Left lobe of liver (tissue), 2 donors: Measurements from ENCODE around the gene CFAP100. TPM values are rescaled to one million over a fixed set of nuclear protein-coding genes. Genes with fewer than 3 reads are reported as not detected.

Experiments used
- ATAC-seq: fragments of 200-7000 bp; cut with Tn5 transposase; one replicate; pipeline ENCODE4 v1.9.1; 2020; ENCODE audit warnings: mild to moderate bottlenecking, moderate library complexity
- DNase-seq: peaks from one replicate; pipeline ENCODE4 v3.0.0-alpha.2; 2020; ENCODE audit warnings: low spot score
- total RNA-seq: library from RNA; stranded (reverse); gene quantifications from one replicate; pipeline ENCODE4 v1.2.1, GENCODE V29; 2021
- donor health status: DM: no; HTN: no; CAD: no; lungs with moderate emphysema.
- donor health status: DM: no; HTN: yes; CAD: no.

The CFAP100 gene
- total RNA-seq, 1 donor from 2014 or later = not detected

DNA sequence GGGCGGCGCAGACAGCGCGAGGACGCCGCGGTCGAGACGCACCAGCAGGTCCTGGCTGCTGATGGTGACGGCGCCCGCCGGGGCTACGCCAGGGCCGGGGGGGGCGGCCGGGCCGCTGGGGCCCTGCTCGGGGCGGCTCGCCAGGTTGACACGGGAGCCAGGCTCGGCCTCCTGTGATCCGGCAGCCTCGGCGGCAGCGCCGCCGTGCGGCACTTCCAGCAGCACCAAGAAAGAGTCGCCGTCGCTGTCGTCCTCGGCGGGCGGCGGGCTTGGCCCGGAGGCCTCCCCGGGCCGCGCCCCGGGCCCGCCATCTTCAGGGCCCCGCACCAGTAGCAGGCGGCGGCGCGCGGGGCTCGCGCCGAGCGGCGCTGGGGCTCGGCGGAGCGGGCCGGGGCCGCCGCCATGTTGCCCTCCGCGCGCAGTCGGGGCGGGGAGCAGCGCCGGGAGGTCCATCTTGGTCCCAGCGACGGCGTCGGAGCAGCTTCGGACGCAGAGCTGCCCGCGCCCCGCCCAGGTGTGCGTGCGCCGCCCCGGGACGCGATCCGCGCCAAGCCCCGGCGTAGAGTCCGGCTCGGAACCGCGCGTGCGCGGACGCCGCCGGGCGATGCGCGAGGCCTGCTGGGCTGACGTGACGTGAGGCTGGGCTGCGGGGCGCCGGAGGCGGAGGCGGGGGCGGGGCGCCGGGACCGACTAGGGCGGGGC lies 80.9 kb downstream of the CFAP100 start, which contains the start of gene ZXDC:
ZXDC (minus strand) TSS at position 479 of the 702 bp plus-strand sequence; CDS start at position 453, 26 bp downstream.
- ATAC-seq (peak; percentile 69), DNase-seq (peak; percentile 98)

DNA sequence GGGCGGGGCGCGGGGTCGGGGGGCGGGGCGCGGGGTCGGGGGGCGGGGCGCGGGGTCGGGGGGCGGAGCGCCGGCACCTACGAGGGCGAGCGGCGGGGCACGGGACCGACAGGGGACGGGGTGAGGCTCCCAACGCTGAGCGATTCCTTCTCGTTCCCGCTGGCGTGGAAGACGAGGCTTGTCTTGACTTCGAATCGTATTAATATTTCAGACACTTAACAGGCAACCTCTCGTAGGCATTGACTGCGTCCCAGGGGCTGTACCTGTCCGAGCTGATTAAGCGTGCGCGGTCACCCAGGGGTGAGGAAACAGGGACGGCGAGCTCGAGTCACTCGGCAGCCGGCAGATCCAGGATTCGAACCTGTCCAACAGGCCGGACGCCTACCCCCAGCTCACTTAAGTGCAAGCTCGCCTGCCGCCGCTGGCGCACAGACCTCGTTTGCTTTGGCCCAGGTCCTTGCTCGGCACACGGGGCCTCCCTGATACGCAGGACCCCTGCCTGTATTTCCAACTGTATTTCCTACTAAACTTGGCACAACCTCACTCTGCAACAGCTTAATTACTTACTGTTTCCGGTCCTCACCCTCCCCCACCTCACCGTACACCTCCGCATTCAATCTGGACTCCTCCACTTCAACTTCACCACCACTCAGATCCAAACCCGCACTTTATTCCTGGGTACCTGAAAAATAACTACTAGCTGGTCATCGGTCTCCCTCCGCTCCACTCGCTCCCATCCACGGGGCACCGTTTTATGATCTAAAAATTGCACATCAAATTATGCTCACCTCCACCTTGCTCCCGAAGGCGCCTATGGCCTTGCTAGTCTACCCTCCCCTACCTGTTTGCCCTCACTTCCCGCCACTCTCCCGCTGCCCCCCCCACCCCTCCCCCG lies 81.7 kb downstream of the CFAP100 start:
- ATAC-seq (peak; percentile 54), DNase-seq (peak; percentile 82)

DNA sequence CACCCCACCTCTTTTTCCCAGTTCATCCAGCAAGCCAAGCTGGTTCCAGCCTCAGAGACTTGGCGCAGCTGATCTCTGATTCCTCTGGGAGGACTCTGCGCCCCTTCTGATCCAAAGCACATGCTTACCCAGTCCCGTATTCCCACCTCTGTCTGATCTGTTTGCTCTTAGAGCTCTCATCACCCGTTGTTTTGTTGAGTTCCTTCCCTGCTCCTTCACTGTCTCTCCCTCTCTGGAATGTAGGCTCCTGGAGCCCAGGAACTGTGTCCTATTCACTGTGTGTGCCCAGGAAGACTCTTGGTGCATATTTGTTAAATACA lies 82.3 kb downstream of the CFAP100 start:
- no peak for DNase-seq
- ATAC-seq = no peak

DNA sequence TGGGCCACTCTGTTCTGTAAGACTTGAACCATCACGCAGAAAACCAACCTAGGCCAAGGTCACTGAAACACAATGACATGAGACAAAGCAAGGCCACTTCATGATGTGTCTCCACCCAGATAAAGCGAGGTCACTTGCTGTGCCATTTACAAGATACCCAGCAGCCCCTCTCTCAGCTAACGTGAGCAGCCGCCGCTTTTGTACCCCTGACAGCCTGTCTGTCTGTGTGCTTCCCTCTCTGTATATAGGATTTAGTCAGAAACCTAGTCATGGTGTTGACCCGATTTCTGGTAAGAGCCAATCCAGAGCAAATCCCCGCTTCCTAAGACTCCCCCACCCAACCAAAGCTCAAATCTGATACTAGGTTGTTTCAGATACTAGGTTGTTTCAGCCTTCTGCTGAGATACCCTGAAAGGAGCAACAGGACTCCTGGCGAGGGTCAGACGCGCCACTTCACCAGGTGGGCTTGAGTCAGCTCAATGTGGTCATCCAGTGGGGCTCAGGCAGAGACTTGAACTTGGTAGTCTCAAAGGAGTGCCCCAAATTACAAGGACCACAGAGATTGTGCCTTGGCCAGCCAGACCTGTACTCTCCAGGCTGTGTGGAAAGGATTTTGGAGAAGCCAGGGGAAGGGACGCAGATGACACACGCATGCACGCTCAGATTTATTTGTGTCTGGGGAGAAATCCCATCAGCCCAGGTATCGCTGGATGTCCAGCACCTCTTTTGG lies 84.0 kb downstream of the CFAP100 start:
- no peak for ATAC-seq
- DNase-seq = no peak

DNA sequence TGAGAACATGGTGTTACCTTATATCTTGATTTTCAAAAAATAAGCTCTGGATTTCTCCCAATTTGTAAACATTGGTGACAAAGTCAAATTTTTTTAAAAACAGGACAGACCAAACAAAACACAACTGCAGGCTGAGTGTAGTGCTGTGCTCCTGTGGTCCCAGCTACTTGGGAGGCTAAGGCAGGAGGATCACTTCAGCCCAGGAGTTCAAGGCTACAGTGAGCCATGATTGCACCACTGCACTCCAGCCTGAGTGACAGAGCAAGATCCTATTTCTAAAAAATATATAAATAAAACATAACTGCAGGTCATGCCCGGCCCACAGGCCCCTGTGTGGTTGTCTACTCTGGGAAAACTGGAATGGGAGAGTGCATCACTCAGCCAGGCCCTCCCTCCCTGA lies 84.9 kb downstream of the CFAP100 start:
- no peak for DNase-seq
- ATAC-seq = no peak

DNA sequence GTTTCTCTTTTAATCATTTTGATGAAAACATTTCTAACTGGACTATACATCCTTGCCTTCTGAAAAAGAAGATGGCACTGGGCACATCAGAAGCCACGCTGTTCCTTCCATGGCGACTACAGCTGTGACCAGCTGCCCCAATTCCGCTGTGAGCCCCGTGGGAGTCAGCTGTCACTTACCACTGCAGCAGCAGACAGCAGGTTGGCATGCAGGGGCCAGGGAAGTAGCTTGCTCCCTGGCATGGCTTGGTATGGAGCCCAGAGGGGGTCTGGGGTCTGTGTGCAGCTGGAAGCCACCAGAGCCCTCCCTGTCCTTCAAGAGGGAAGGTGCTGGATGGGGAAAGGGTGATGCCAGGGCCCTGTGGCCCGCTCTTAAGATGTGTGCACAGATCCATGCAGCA lies 85.5 kb downstream of the CFAP100 start:
- no peak for DNase-seq
- no peak for ATAC-seq

DNA sequence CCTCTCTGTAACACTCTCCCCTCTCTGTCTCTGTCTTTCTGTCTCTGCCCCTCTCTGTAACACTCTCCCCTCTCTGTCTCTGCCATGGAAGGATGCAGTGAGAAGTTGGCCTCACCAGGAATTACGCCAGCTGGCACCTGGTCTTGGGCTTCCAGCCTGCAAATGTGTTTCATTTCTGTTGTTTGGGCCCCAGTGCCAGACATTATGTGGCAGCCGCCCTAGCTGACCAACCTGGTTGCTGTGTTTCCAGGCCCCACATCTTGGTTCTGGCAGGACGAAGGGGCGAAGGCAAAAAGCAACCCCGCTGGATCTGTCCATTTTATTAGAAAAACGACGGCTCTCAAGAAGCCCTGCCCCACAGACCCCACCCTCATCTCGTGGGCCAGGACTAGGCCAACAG lies 86.2 kb downstream of the CFAP100 start:
- peak; percentile 82 for DNase-seq
- ATAC-seq = peak; percentile 45

DNA sequence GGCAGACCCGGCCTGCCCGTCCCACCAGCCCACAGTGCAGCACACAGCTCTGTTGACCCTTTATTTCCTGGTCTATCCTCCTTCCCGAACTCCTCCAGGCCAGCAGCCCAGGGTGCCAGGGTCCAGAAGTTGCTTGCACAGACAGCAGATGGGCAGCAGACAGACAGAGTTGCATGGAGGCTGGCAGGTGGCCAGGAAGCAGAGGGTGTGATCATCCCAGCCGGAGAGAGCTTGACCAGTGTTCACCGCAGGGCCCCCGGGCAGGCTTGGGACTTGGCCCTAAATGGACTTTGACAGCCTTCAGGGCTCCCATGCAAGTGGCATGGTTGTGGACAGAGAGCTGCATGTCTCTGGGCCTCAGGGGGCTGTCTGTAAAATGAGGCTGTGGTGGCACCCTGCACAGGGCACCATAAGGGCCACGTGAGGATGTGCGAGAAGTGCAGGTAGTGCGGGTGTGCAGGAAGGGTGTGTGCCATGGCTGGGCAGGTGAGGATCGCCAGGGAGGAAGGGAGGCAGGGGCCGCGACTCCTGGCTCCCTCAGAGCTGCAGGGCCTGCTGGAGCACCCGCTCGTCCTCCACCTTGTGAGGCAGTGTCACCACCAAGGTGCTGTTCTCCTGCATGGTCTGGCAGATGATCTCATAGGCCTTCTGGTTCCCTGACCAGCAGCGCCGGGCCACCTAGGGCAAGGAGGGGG lies 87.2 kb downstream of the CFAP100 start:
- DNase-seq (peak; percentile 87), ATAC-seq (peak; percentile 63)

DNA sequence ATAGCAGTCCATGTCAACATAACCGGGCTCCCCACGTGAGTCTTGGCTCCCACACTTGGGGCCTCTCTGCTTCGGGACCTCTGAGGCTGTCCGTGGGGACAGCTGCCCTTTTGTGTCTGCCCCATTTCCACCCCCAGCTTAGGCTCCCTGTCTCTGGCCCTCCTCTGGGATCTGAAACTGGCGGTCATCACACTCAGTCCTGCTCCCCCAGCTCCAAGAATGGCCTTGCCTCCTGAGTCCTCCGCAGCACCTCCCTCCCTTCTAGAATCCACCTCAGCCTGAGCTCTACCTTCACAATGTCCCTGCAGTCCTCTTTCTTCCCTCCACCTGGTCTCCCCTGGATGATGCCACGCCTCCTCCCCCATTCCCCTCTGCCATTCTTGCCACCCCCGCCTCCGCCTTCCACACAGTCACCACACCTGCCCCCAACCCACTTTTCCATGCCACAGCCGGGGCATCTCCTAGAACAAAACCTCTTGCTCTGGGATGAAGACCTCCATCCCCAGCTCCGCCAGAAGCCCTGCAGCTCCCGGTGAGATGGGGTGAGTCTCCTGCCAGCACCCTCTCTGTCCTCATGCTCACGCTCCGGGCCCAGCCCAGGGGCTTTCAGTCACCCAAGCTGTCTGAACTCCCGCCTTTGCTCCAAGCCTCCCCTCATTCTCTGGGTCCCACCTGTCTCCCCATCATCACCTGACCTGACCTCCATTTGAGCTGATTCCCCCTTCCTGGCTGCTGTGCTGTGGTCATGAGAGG lies 88.0 kb downstream of the CFAP100 start:
- no peak for ATAC-seq
- no peak for DNase-seq

DNA sequence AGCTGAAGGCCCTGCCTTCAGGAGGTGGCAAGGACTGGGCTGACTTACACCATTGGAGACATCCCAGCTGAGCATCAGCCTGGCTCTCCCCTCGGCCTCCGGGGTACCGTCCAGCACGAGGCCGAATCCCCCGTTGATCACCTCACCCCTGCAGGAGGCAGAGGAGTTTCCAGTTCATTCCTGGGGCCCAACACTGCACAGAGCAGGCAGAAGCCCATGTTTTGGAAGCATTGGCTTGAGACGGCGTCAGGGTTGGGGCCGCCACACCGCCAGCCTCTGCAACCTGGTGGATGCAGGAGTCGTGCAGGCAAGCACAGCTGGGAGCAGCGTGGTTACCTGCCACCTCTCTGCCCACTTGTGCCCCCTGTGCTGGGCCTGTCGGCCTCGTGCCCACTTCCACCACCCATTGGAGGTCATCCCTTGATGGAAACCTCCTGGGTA lies 88.6 kb downstream of the CFAP100 start:
- DNase-seq (no peak), ATAC-seq (no peak)

DNA sequence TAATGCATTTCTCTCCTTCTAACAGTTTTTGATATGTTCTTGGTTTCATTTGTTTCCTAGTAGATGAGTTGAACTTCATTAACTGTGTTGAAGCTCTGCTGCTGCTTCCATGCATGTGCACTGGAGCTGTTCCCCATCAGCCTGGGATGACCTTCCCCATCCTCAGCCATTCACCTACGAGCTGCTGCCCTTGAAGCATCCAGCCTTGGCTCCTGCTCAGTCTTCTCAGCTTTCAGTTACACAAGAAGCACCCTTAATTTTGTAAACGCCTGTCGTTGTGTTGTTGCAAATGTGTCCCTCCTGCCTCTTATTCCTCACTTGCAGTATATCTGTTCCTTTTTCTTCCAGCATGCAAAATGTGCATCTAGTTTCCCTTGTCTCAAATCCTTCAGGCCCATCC lies 89.4 kb downstream of the CFAP100 start:
- no peak for ATAC-seq
- DNase-seq = no peak

DNA sequence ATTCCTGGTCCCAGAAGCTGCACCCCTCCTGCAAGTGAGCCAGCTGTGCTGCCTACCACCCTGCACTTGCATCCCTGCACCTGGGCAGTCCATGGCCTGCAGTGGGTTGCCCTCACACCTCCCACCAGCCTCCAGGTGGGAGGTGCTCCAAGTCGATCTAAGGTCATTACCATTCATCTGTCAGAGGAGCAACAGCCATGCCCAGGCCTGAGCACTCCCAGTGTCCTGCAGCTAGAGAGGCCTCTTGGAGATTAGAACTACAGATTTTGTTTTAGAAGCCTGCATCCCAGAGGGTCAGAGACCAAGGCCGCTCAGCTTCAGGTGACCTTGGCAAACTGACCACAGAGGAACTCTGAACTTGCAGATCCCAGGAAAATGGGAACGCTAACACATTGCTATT lies 90.0 kb downstream of the CFAP100 start:
- ATAC-seq (no peak), DNase-seq (no peak)

DNA sequence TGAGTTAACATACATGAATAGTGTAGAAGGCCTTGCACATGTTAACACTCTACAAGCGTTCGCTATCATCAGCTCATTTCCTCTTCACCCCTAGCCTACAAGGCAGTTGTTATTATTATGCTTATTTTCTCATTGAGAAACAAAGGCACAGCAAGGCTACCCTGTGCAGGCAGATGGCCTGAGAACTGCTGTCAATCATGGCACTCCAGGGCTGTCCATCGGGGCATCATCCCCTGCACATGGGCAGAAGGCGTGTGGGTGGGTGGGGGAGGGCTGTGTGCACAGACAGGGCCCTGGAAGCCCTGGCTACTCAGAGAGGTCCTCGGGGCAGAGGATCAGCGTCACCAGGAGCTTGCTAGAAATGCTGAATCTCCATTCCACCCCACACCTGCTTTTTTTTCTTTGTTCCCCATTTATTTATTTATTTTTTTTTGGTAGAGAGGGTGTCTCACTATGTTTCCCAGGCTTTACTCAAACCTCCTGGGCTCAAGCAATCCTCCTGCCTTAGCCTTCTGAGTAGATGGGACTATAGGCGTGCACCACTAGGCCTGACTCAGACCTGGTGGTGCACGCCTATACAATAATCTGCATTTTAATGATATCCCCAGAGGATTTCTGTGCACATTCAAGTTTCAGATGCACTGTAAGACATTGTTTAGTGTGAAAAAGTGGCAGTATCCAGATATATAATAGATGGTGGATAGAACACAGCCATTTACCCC lies 90.6 kb downstream of the CFAP100 start:
- no peak for ATAC-seq
- no peak for DNase-seq

DNA sequence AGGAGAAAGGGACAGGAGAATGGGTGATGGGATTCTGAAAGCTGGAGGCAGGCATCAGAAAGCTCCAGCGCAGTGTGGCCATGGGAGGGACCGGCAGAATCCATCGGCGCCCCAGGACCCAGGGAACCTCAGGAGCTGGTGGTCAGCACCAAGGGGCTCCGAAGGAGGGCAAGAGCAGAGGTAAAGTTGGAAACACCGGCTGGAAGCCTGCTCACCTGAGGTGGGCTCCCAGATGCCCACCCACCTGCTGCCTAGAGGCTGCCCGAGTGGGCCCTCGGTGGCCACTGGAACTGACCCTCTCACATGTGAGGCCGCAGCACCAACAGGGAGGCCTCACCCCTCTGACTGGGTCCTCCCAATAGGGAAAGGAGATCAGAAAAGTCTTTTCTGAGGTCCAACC lies 91.2 kb downstream of the CFAP100 start:
- DNase-seq = no peak
- no peak for ATAC-seq

Other genes with a start within 250 kb of the CFAP100 start
- 492 TPM for gene ALDH1L1, start 214.3 kb upstream of the CFAP100 start, total RNA-seq
- gene KLF15, start 37.5 kb upstream of the CFAP100 start, total RNA-seq = 105 TPM
- gene ZXDC, start 81.0 kb downstream of the CFAP100 start, total RNA-seq = 21.5 TPM
- 112 TPM for gene UROC1, start 122.9 kb downstream of the CFAP100 start, total RNA-seq
- 43.8 TPM for gene CHST13, start 129.2 kb downstream of the CFAP100 start, total RNA-seq
- gene C3orf22, start 164.0 kb downstream of the CFAP100 start, total RNA-seq = not detected